ENCODE data around the gene GALNTL6. TPM values are rescaled to one million over a fixed set of nuclear protein-coding genes. Genes with fewer than 3 reads are reported as not detected.

GALNTL6 gene
- total RNA-seq, 1 experiment from 2014 or later, result not detected

- Histone ChIP-seq H2AFZ (no peak overlapping the region), H4K20me1 (ENCODE audit: insufficient read depth) (no peaks in the 10 kb centered on the region), H3F3A (ENCODE audit: insufficient read depth, low read depth) (no peaks in the 10 kb centered on the region), H3K9me2 (ENCODE audit: insufficient read depth) (no peaks in the 10 kb centered on the region), H3K79me2 (ENCODE audit: low read depth) (no peaks in the 10 kb centered on the region), H3K36me3 (ENCODE audit: low read depth) (no peaks in the 10 kb centered on the region), H3K9me3 (ENCODE audit: insufficient read depth, low read depth) (no peaks in the 10 kb centered on the region), H3K4me3 (no peak overlapping the region), H3K27ac (no peak overlapping the region), H3K27me3 (ENCODE audit: insufficient read depth, low read depth) (no peaks in the 10 kb centered on the region), H3K4me1 (replicated peaks; ENCODE audit: insufficient read depth) (no peaks in the 10 kb centered on the region), H3K4me2 (no peak overlapping the region)
- CTCF ChIA-PET, result no interaction called here
- intact Hi-C loops (cut with micrococcal nuclease; ENCODE audit: unreplicated experiment), result no loop called here
- TF ChIP-seq EZH2 (IDR thresholded peaks at IDR 0.05; ENCODE audit: low read depth) (no peak), CTCF (conservative IDR thresholded peaks at IDR 0.05) (no peak)
- BruUV-seq (replicated peaks), result no TSS peak
- no peak for DNase-seq
- POLR2A ChIA-PET (ENCODE audit: unreplicated experiment), result no interaction called here
Measured at GRCh38 chr4:172061204-172061603, 248.0 kb downstream of the GALNTL6 start.

GRCh38 chr4:172068506-172068905 lies 255.3 kb downstream of the GALNTL6 start:
- no peaks in the 10 kb centered on the region for H3K79me2 ChIP-seq (ENCODE audit: low read depth)
- TF ChIP-seq EZH2 (IDR thresholded peaks at IDR 0.05; ENCODE audit: low read depth) (no peak), CTCF (conservative IDR thresholded peaks at IDR 0.05) (no peak)
- ChIA-PET CTCF (no interaction called here), POLR2A (ENCODE audit: unreplicated experiment) (no interaction called here)
- no peaks in the 10 kb centered on the region for H3K4me1 ChIP-seq (replicated peaks; ENCODE audit: insufficient read depth)
- H3K4me2 ChIP-seq, result no peak overlapping the region
- H3K4me3 ChIP-seq, result no peak overlapping the region
- no TSS peak for BruUV-seq (replicated peaks)
- no peaks in the 10 kb centered on the region for H3K36me3 ChIP-seq (ENCODE audit: low read depth)
- intact Hi-C loops (cut with micrococcal nuclease; ENCODE audit: unreplicated experiment), result no loop called here
- no peaks in the 10 kb centered on the region for H4K20me1 ChIP-seq (ENCODE audit: insufficient read depth)
- H3K9me2 ChIP-seq (ENCODE audit: insufficient read depth), result no peaks in the 10 kb centered on the region
- no peaks in the 10 kb centered on the region for H3K9me3 ChIP-seq (ENCODE audit: insufficient read depth, low read depth)
- no peaks in the 10 kb centered on the region for H3F3A ChIP-seq (ENCODE audit: insufficient read depth, low read depth)
- no peak overlapping the region for H2AFZ ChIP-seq
- DNase-seq, result no peak
- H3K27me3 ChIP-seq (ENCODE audit: insufficient read depth, low read depth), result no peaks in the 10 kb centered on the region
- H3K27ac ChIP-seq, result no peak overlapping the region

GRCh38 chr4:172073590-172073989 lies 260.4 kb downstream of the GALNTL6 start:
- intact Hi-C loops (cut with micrococcal nuclease; ENCODE audit: unreplicated experiment), result no loop called here
- ChIA-PET POLR2A (ENCODE audit: unreplicated experiment) (no interaction called here), CTCF (no interaction called here)
- H3K27me3 ChIP-seq (ENCODE audit: insufficient read depth, low read depth), result no peaks in the 10 kb centered on the region
- H3K4me1 ChIP-seq (replicated peaks; ENCODE audit: insufficient read depth), result no peaks in the 10 kb centered on the region
- no peak overlapping the region for H3K4me3 ChIP-seq
- H3K27ac ChIP-seq, result no peak overlapping the region
- BruUV-seq (replicated peaks), result no TSS peak
- no peaks in the 10 kb centered on the region for H3K9me2 ChIP-seq (ENCODE audit: insufficient read depth)
- no peak overlapping the region for H2AFZ ChIP-seq
- H3F3A ChIP-seq (ENCODE audit: insufficient read depth, low read depth), result no peaks in the 10 kb centered on the region
- DNase-seq, result no peak
- no peaks in the 10 kb centered on the region for H3K9me3 ChIP-seq (ENCODE audit: insufficient read depth, low read depth)
- H4K20me1 ChIP-seq (ENCODE audit: insufficient read depth), result no peaks in the 10 kb centered on the region
- no peaks in the 10 kb centered on the region for H3K79me2 ChIP-seq (ENCODE audit: low read depth)
- no peaks in the 10 kb centered on the region for H3K36me3 ChIP-seq (ENCODE audit: low read depth)
- H3K4me2 ChIP-seq, result no peak overlapping the region
- TF ChIP-seq CTCF (conservative IDR thresholded peaks at IDR 0.05), result no peak
- TF ChIP-seq EZH2 (IDR thresholded peaks at IDR 0.05; ENCODE audit: low read depth), result no peak
